Activated CD4-positive, alpha-beta T cell treated with anti-CD3 and anti-CD28 coated beads, Interleukin-2, amount 10 ng/mL, durations not matched to agents 7 days and 5 days (primary cell): Measurements from ENCODE around the gene SPC24. TPM values are rescaled to one million over a fixed set of nuclear protein-coding genes. Genes with fewer than 3 reads are reported as not detected.
A peak's percentile ranks its signal among the peaks of the same experiment; 100 is the strongest.

Experiments
- CTCF ChIA-PET: fragments of 350-600 bp; sonication (Branson Sonifier 250); formaldehyde crosslinking; loops from one replicate; lab custom pipeline; 2021; ENCODE audit warnings: antibody characterized with exemption; lab: Charles Lee
- POLR2A ChIA-PET: fragments of 350-600 bp; sonication (Branson Sonifier 250); formaldehyde crosslinking; loops from one replicate; lab custom pipeline; 2021; ENCODE audit warnings: antibody characterized with exemption; lab: Charles Lee
- DNase-seq: peaks from one replicate; pipeline ENCODE4 v3.0.0-alpha.2; 2020
- H3K27ac Mint-ChIP-seq: one replicate; pipeline ENCODE4 v1.8.0; 2021; ENCODE audit warnings: mild to moderate bottlenecking, moderate library complexity, mixed read lengths
- H3K27me3 Mint-ChIP-seq: one replicate; pipeline ENCODE4 v1.8.0; 2021; ENCODE audit warnings: mixed read lengths
- H3K36me3 Mint-ChIP-seq: one replicate; pipeline ENCODE4 v1.8.0; 2021; ENCODE audit warnings: low read depth, mixed read lengths
- H3K4me1 Mint-ChIP-seq: one replicate; pipeline ENCODE4 v1.8.0; 2021; ENCODE audit warnings: mixed read lengths
- H3K4me3 Mint-ChIP-seq: one replicate; pipeline ENCODE4 v1.8.0; 2021; ENCODE audit warnings: mild to moderate bottlenecking, moderate library complexity, mixed read lengths
- H3K9me3 Mint-ChIP-seq: one replicate; pipeline ENCODE4 v1.8.0; 2021; ENCODE audit warnings: mixed read lengths
- total RNA-seq, 2 experiments: library from RNA; stranded (reverse); gene quantifications; one replicate each; pipeline ENCODE4 v1.2.3, GENCODE V29; 2021

Gene SPC24
- 10 to 100 TPM; 80.4 to 97.3 TPM for total RNA-seq

GRCh38 chr19:11155373-11156120 is at the start of gene SPC24:
Gene SPC24, minus strand, starts transcription at chr19:11155782. Its CDS starts 6 bp downstream, at chr19:11155776.
- peak within 1 kb of the TSS; percentile 92 for H3K27ac Mint-ChIP-seq
- CTCF ChIA-PET: interaction anchor here (1.0 to 2.9 kb wide), 9 partner anchors 9 to 327 kb away, joined by 3 to 9 read pairs (median 4); no protein-coding TSS in a partner anchor
- no peaks in the 10 kb centered on the region for H3K27me3 Mint-ChIP-seq
- DNase-seq: peak; percentile 97
- H3K9me3 Mint-ChIP-seq: no peaks in the 10 kb centered on the region
- H3K4me1 Mint-ChIP-seq: peaks cover 31% of the 10 kb centered on the region
- H3K4me3 Mint-ChIP-seq: peak within 1 kb of the TSS; percentile 83
- peaks cover 27% of the 10 kb centered on the region for H3K36me3 Mint-ChIP-seq
- POLR2A ChIA-PET: no interaction called here

GRCh38 chr19:11204943-11205349 is 49.4 kb upstream of the SPC24 start:
- Mint-ChIP-seq H3K4me1 (no peaks in the 10 kb centered on the region), H3K27me3 (peaks cover 7% of the 10 kb centered on the region), H3K27ac (no peak overlapping the region), H3K36me3 (no peaks in the 10 kb centered on the region), H3K4me3 (no peak overlapping the region), H3K9me3 (no peaks in the 10 kb centered on the region)
- ChIA-PET CTCF (interaction anchor here (1.2 kb wide), 1 partner anchor 207 kb away, joined by 3 read pairs; no protein-coding TSS in a partner anchor), POLR2A (no interaction called here)
- no peak for DNase-seq

- Mint-ChIP-seq H3K4me3 (no peak overlapping the region), H3K27me3 (peaks cover 7% of the 10 kb centered on the region), H3K36me3 (no peaks in the 10 kb centered on the region), H3K4me1 (no peaks in the 10 kb centered on the region), H3K9me3 (no peaks in the 10 kb centered on the region), H3K27ac (no peak overlapping the region)
- POLR2A ChIA-PET: no interaction called here
- CTCF ChIA-PET: interaction anchor here (0.5 to 1.4 kb wide), 3 partner anchors 22 to 1724 kb away, joined by 3 to 6 read pairs (median 3); no protein-coding TSS in a partner anchor
- no peak for DNase-seq
Observed at GRCh38 chr19:11204076-11204602, 48.6 kb upstream of the SPC24 start.

- H3K4me3 Mint-ChIP-seq: no peak overlapping the region
- H3K36me3 Mint-ChIP-seq: no peaks in the 10 kb centered on the region
- POLR2A ChIA-PET: no interaction called here
- DNase-seq: peak; percentile 36
- H3K27me3 Mint-ChIP-seq: peaks cover 11% of the 10 kb centered on the region
- CTCF ChIA-PET: interaction anchor here (0.5 to 1.4 kb wide), 3 partner anchors 23 to 1725 kb away, joined by 3 to 6 read pairs (median 3); no protein-coding TSS in a partner anchor
- no peaks in the 10 kb centered on the region for H3K4me1 Mint-ChIP-seq
- H3K9me3 Mint-ChIP-seq: no peaks in the 10 kb centered on the region
- H3K27ac Mint-ChIP-seq: no peak overlapping the region
Observed at GRCh38 chr19:11203194-11204075, 47.9 kb upstream of the SPC24 start.

- H3K4me1 Mint-ChIP-seq: peaks cover 2% of the 10 kb centered on the region
- ChIA-PET POLR2A (no interaction called here), CTCF (interaction anchor here (1.4 kb wide), 1 partner anchor 23 kb away, joined by 6 read pairs; no protein-coding TSS in a partner anchor)
- no peak for DNase-seq
- no peak overlapping the region for H3K27ac Mint-ChIP-seq
- H3K4me3 Mint-ChIP-seq: no peak overlapping the region
- H3K27me3 Mint-ChIP-seq: peaks cover 14% of the 10 kb centered on the region
- no peaks in the 10 kb centered on the region for H3K9me3 Mint-ChIP-seq
- no peaks in the 10 kb centered on the region for H3K36me3 Mint-ChIP-seq
Observed at GRCh38 chr19:11202488-11203193, 47.1 kb upstream of the SPC24 start.

- no peak overlapping the region for H3K4me3 Mint-ChIP-seq
- H3K27ac Mint-ChIP-seq: no peak overlapping the region
- no peaks in the 10 kb centered on the region for H3K36me3 Mint-ChIP-seq
- peaks cover 15% of the 10 kb centered on the region for H3K27me3 Mint-ChIP-seq
- no peaks in the 10 kb centered on the region for H3K9me3 Mint-ChIP-seq
- peaks cover 5% of the 10 kb centered on the region for H3K4me1 Mint-ChIP-seq
- DNase-seq: no peak
- POLR2A ChIA-PET: no interaction called here
- CTCF ChIA-PET: no interaction called here
Observed at GRCh38 chr19:11201791-11202190, 46.2 kb upstream of the SPC24 start.

GRCh38 chr19:11200931-11201330 is 45.3 kb upstream of the SPC24 start:
- Mint-ChIP-seq H3K27me3 (peaks cover 21% of the 10 kb centered on the region), H3K27ac (peak overlapping the region; percentile 19), H3K36me3 (no peaks in the 10 kb centered on the region), H3K4me3 (no peak overlapping the region), H3K4me1 (peaks cover 9% of the 10 kb centered on the region), H3K9me3 (no peaks in the 10 kb centered on the region)
- DNase-seq: no peak
- ChIA-PET POLR2A (no interaction called here), CTCF (no interaction called here)

GRCh38 chr19:11200015-11200574 is 44.5 kb upstream of the SPC24 start:
- Mint-ChIP-seq H3K27ac (no peak overlapping the region), H3K36me3 (no peaks in the 10 kb centered on the region), H3K4me3 (no peak overlapping the region), H3K27me3 (peaks cover 22% of the 10 kb centered on the region), H3K4me1 (peaks cover 16% of the 10 kb centered on the region), H3K9me3 (no peaks in the 10 kb centered on the region)
- CTCF ChIA-PET: no interaction called here
- no peak for DNase-seq
- POLR2A ChIA-PET: no interaction called here

- peaks cover 18% of the 10 kb centered on the region for H3K4me1 Mint-ChIP-seq
- H3K27ac Mint-ChIP-seq: no peak overlapping the region
- H3K27me3 Mint-ChIP-seq: peaks cover 20% of the 10 kb centered on the region
- DNase-seq: no peak
- no peaks in the 10 kb centered on the region for H3K36me3 Mint-ChIP-seq
- ChIA-PET CTCF (interaction anchor here (0.5 kb wide), 1 partner anchor 48 kb away, joined by 3 read pairs; no protein-coding TSS in a partner anchor), POLR2A (no interaction called here)
- no peaks in the 10 kb centered on the region for H3K9me3 Mint-ChIP-seq
- H3K4me3 Mint-ChIP-seq: no peak overlapping the region
Observed at GRCh38 chr19:11199517-11199916, 43.9 kb upstream of the SPC24 start.

- no peak for DNase-seq
- no peaks in the 10 kb centered on the region for H3K36me3 Mint-ChIP-seq
- peaks cover 18% of the 10 kb centered on the region for H3K4me1 Mint-ChIP-seq
- no peak overlapping the region for H3K27ac Mint-ChIP-seq
- POLR2A ChIA-PET: no interaction called here
- CTCF ChIA-PET: interaction anchor here (0.5 kb wide), 1 partner anchor 47 kb away, joined by 3 read pairs; no protein-coding TSS in a partner anchor
- no peaks in the 10 kb centered on the region for H3K9me3 Mint-ChIP-seq
- H3K4me3 Mint-ChIP-seq: peak overlapping the region; percentile 30
- H3K27me3 Mint-ChIP-seq: peaks cover 17% of the 10 kb centered on the region
Observed at GRCh38 chr19:11198769-11199424, 43.3 kb upstream of the SPC24 start.

GRCh38 chr19:11198175-11198534 is 42.6 kb upstream of the SPC24 start:
- POLR2A ChIA-PET: no interaction called here

More at GRCh38 chr19:11198175-11198534, 42.6 kb upstream of the SPC24 start:
- Mint-ChIP-seq H3K9me3 (no peaks in the 10 kb centered on the region), H3K4me3 (peak overlapping the region; percentile 70), H3K4me1 (peaks cover 18% of the 10 kb centered on the region), H3K36me3 (no peaks in the 10 kb centered on the region), H3K27me3 (peaks cover 17% of the 10 kb centered on the region), H3K27ac (no peak overlapping the region)
- no peak for DNase-seq
- CTCF ChIA-PET: interaction anchor here (1.6 kb wide), 1 partner anchor 72 kb away, joined by 4 read pairs; no protein-coding TSS in a partner anchor
